ENCODE measurements around the gene P2RY8. TPM values are rescaled to one million over a fixed set of nuclear protein-coding genes. Genes with fewer than 3 reads are reported as not detected.

Gene P2RY8
- total RNA-seq, 4 donors from 2014 or later = 0.81 to 2.7 (median 1.8) TPM

GRCh38 chrX:1518512-1518911 lies 18.5 kb downstream of the P2RY8 start:
- no peak for TF ChIP-seq POLR2A (IDR thresholded peaks at IDR 0.05)
- no peak for TF ChIP-seq EP300 (IDR thresholded peaks at IDR 0.05)
- TF ChIP-seq POLR2AphosphoS5 (IDR thresholded peaks at IDR 0.05) = no peak
- TF ChIP-seq, protein P1, sequence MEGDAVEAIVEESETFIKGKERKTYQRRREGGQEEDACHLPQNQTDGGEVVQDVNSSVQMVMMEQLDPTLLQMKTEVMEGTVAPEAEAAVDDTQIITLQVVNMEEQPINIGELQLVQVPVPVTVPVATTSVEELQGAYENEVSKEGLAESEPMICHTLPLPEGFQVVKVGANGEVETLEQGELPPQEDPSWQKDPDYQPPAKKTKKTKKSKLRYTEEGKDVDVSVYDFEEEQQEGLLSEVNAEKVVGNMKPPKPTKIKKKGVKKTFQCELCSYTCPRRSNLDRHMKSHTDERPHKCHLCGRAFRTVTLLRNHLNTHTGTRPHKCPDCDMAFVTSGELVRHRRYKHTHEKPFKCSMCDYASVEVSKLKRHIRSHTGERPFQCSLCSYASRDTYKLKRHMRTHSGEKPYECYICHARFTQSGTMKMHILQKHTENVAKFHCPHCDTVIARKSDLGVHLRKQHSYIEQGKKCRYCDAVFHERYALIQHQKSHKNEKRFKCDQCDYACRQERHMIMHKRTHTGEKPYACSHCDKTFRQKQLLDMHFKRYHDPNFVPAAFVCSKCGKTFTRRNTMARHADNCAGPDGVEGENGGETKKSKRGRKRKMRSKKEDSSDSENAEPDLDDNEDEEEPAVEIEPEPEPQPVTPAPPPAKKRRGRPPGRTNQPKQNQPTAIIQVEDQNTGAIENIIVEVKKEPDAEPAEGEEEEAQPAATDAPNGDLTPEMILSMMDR (IDR thresholded peaks at IDR 0.05) = no peak
- peaks cover 0 to 8% (median 0%) of the 10 kb centered on the region in 3 donors for H3K9me3 ChIP-seq
- WGBS, 2 donors (ENCODE audit: low coverage in 1 of 2) = 82 to 90% methylated on average over 1 of the region's 1 CpG

DNA sequence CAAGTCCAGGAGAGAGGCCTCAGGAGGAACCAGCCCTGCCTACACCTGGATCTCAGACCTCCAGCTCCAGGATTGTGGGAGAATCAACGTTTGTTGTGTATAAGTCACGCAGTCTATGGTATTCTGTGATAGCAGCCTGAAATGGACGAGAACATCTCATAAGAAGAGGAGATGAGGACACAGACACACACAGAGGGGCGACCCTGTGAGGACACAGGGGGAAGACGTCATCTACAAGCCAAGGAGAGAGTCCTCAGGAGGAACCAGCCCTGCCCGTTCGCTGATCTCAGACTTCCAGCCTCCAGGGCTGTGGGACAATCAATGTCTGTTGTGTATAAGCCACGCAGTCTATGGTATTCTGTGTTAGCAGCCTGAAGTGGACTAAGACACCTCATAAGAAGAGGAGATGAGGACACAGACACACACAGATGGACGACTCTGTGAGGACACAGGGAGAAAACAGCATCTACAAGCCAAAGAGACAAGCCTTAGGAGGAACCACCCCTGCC lies 20.3 kb downstream of the P2RY8 start:
- 57% methylated on average over 8 of the region's 9 CpGs; no CpG with 5 or more reads in 1 of the 2 donors for WGBS, 2 donors (ENCODE audit: low coverage in 1 of 2)
- Histone ChIP-seq H3K9me3 (peaks cover 0 to 17% (median 0%) of the 10 kb centered on the region in 3 donors), H3K27me3 (no peaks in the 10 kb centered on the region), H3K36me3 (no peaks in the 10 kb centered on the region), H3K4me1 (no peaks in the 10 kb centered on the region), H3K4me3 (no peak overlapping the region), H3K27ac (no peak overlapping the region)
- TF ChIP-seq POLR2AphosphoS5 (IDR thresholded peaks at IDR 0.05) = no peak
- no peak for TF ChIP-seq POLR2A (IDR thresholded peaks at IDR 0.05)
- TF ChIP-seq, protein P1 (IDR thresholded peaks at IDR 0.05) = no peak
- no peak for TF ChIP-seq EP300 (IDR thresholded peaks at IDR 0.05)
- ATAC-seq = no peak

More at GRCh38 chrX:1518512-1518911, 18.5 kb downstream of the P2RY8 start:
- Histone ChIP-seq H3K27me3 (no peaks in the 10 kb centered on the region), H3K36me3 (no peaks in the 10 kb centered on the region), H3K4me3 (no peak overlapping the region), H3K4me1 (no peaks in the 10 kb centered on the region), H3K27ac (no peak overlapping the region)
- ATAC-seq = no peak

GRCh38 chrX:1511829-1512228 lies 25.2 kb downstream of the P2RY8 start:
- no peak for ATAC-seq
- 82% methylated on average over 2 of the region's 5 CpGs; no CpG with 5 or more reads in 1 of the 2 donors for WGBS, 2 donors (ENCODE audit: low coverage in 1 of 2)
- H3K9me3 ChIP-seq = peaks cover 0 to 33% (median 0%) of the 10 kb centered on the region in 3 donors
- H3K27ac ChIP-seq = no peak overlapping the region
- H3K4me1 ChIP-seq = no peaks in the 10 kb centered on the region
- no peak overlapping the region for H3K4me3 ChIP-seq
- TF ChIP-seq POLR2A (IDR thresholded peaks at IDR 0.05) = no peak
- H3K36me3 ChIP-seq = no peaks in the 10 kb centered on the region
- peaks cover 5% of the 10 kb centered on the region for H3K27me3 ChIP-seq

GRCh38 chrX:1511150-1511549 lies 25.8 kb downstream of the P2RY8 start:
- WGBS, 2 donors (ENCODE audit: low coverage in 1 of 2) = 57 to 69% methylated on average over 4 to 5 of the region's 5 CpGs
- Histone ChIP-seq H3K36me3 (no peaks in the 10 kb centered on the region), H3K4me1 (no peaks in the 10 kb centered on the region), H3K4me3 (no peak overlapping the region), H3K27me3 (peaks cover 5% of the 10 kb centered on the region), H3K9me3 (peaks cover 0 to 33% (median 0%) of the 10 kb centered on the region in 3 donors), H3K27ac (no peak overlapping the region)
- no peak for ATAC-seq
- TF ChIP-seq, protein P1 (IDR thresholded peaks at IDR 0.05) = no peak
- TF ChIP-seq EP300 (IDR thresholded peaks at IDR 0.05) = no peak
- TF ChIP-seq POLR2A (IDR thresholded peaks at IDR 0.05) = no peak
- no peak for TF ChIP-seq POLR2AphosphoS5 (IDR thresholded peaks at IDR 0.05)

- no peak overlapping the region for H3K4me3 ChIP-seq
- WGBS, 2 donors (ENCODE audit: low coverage in 1 of 2) = 65 to 77% methylated on average over 5 to 9 of the region's 40 CpGs
- no peak overlapping the region for H3K27ac ChIP-seq
- H3K36me3 ChIP-seq = no peaks in the 10 kb centered on the region
- peaks cover 0 to 25% (median 0%) of the 10 kb centered on the region in 3 donors for H3K9me3 ChIP-seq
- no peak for ATAC-seq
- TF ChIP-seq POLR2AphosphoS5 (IDR thresholded peaks at IDR 0.05) (no peak), POLR2A (IDR thresholded peaks at IDR 0.05) (no peak), EP300 (IDR thresholded peaks at IDR 0.05) (no peak)
- H3K27me3 ChIP-seq = peaks cover 5% of the 10 kb centered on the region
- no peaks in the 10 kb centered on the region for H3K4me1 ChIP-seq
Observed at GRCh38 chrX:1507511-1508463, 29.2 kb downstream of the P2RY8 start.

Measured in gastroesophageal sphincter (tissue), 4 donors.